Bronchus fibroblast of lung (primary cell): Measurements from ENCODE around the gene LCP2. TPM values are rescaled to one million over a fixed set of nuclear protein-coding genes. Genes with fewer than 3 reads are reported as not detected.

Experiments used
- total RNA-seq: library from RNA; depleted of rRNA; stranded (reverse); fragments of >200 nt; gene quantifications from 2 replicates; pipeline ENCODE4 v1.2.3, GENCODE V29; 2015

Gene LCP2
- total RNA-seq: not detected in 2 replicates

GRCh38 chr5:170297589-170298462, at the start of gene LCP2:
Gene LCP2 (minus strand): TSS chr5:170297777. CDS start chr5:170297611, 166 bp downstream.

GRCh38 chr5:170232786-170233185, 64.8 kb downstream of the LCP2 start, which contains the start of gene C5orf58:
Gene C5orf58 (plus strand): TSS chr5:170232985. CDS start chr5:170234977, 1,992 bp downstream.

Other genes starting within 250 kb of the LCP2 start
- gene FOXI1, start 191.9 kb downstream of the LCP2 start, total RNA-seq: not detected in 2 replicates
- gene C5orf58, start 64.8 kb downstream of the LCP2 start, total RNA-seq: not detected in 2 replicates
- gene KCNMB1, start 91.6 kb upstream of the LCP2 start, total RNA-seq: not detected in 2 replicates
- not detected in 2 replicates for gene KCNIP1, start 206.2 kb upstream of the LCP2 start, total RNA-seq